ENCODE data around the gene DYNLRB2. TPM values are rescaled to one million over a fixed set of nuclear protein-coding genes. Genes with fewer than 3 reads are reported as not detected.

The DYNLRB2 gene
- total RNA-seq, 1 donor from 2014 or later, result 4.3 TPM

DNA sequence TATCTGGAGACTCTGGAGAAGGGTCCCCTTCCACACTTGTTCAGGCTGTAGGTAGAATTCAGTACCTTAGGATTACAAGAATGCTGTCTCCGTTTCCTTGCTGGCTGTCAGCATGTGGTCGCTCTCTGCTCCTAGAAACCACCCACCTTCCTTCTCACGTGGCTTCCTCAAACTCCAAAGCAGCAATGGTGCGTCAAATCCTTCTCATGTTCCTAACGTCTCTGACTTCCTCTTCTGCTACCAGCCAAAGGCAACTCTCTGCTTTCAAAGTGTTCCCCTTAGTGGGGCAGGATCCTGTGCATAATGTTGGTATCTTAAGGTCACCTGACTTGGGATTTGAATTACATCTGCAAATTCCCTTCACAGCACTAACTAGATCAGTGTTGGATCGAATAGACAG, 30.9 kb upstream of the DYNLRB2 start:
- Mint-ChIP-seq H3K36me3 (no peaks in the 10 kb centered on the region), H3K4me3 (no peak overlapping the region), H3K4me1 (ENCODE audit: unreplicated experiment) (peaks cover 4% of the 10 kb centered on the region), H3K9me3 (no peaks in the 10 kb centered on the region), H3K27ac (no peak overlapping the region), H3K27me3 (peaks cover 14% of the 10 kb centered on the region)
- DNase-seq (ENCODE audit: extremely low spot score, unreplicated experiment), result no peak
- TF ChIP-seq, protein P1, sequence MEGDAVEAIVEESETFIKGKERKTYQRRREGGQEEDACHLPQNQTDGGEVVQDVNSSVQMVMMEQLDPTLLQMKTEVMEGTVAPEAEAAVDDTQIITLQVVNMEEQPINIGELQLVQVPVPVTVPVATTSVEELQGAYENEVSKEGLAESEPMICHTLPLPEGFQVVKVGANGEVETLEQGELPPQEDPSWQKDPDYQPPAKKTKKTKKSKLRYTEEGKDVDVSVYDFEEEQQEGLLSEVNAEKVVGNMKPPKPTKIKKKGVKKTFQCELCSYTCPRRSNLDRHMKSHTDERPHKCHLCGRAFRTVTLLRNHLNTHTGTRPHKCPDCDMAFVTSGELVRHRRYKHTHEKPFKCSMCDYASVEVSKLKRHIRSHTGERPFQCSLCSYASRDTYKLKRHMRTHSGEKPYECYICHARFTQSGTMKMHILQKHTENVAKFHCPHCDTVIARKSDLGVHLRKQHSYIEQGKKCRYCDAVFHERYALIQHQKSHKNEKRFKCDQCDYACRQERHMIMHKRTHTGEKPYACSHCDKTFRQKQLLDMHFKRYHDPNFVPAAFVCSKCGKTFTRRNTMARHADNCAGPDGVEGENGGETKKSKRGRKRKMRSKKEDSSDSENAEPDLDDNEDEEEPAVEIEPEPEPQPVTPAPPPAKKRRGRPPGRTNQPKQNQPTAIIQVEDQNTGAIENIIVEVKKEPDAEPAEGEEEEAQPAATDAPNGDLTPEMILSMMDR (conservative IDR thresholded peaks at IDR 0.05), result no peak

DNA sequence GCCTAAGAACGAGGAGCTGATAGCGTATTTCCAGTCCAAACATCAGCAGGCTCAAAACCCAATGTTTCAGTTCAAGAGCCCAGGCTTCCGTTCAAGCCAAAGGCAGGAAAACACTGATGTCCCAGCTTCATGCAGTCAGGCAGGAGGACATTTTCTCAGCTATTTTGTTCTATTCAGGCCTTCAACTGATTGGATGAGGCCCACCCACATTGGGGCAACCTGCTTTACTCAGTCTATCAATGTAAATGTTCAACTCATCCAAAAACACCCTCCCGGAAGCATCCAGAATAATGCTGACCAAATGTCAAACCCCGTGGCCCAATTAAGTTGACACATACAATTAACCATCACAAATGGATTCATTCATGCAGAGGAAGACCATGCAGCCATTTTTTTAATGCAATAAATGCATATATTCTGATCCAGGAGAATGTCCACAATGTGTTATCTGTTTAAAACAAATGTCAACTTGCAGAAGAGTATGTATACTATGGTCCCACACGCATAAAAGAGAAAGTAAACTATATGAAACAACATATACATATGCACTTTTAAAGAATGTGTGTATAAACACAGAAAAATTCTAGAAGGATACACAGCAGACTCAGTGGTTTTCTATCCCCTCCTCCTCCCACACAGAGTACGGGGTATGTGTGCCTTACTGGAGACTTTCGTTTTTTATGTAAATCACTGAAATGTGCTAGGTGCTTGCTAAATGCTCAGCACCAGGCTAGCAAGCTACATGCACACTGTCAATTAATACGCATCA, 28.8 kb upstream of the DYNLRB2 start:
- Mint-ChIP-seq H3K9me3 (no peaks in the 10 kb centered on the region), H3K36me3 (no peaks in the 10 kb centered on the region), H3K4me1 (ENCODE audit: unreplicated experiment) (peaks cover 4% of the 10 kb centered on the region), H3K27me3 (peaks cover 14% of the 10 kb centered on the region), H3K27ac (no peak overlapping the region), H3K4me3 (no peak overlapping the region)
- DNase-seq (ENCODE audit: extremely low spot score, unreplicated experiment), result no peak
- TF ChIP-seq, protein P1 (conservative IDR thresholded peaks at IDR 0.05), result no peak

DNA sequence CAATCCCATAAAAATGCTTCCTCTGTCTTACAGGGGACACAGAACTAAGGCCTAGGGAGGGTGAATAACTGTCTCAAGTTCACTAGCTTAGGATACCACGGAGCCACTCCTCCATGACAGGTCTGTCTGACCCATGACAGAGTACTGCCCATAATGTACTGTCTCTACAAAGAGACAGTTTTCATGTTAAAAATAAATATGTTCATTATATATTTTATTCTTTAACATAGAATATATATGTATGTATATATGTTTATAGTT, 28.3 kb upstream of the DYNLRB2 start:
- Mint-ChIP-seq H3K4me3 (no peak overlapping the region), H3K9me3 (no peaks in the 10 kb centered on the region), H3K27me3 (peaks cover 14% of the 10 kb centered on the region), H3K4me1 (ENCODE audit: unreplicated experiment) (peaks cover 4% of the 10 kb centered on the region), H3K27ac (no peak overlapping the region), H3K36me3 (no peaks in the 10 kb centered on the region)
- DNase-seq (ENCODE audit: extremely low spot score, unreplicated experiment), result no peak
- TF ChIP-seq, protein P1 (conservative IDR thresholded peaks at IDR 0.05), result no peak

DNA sequence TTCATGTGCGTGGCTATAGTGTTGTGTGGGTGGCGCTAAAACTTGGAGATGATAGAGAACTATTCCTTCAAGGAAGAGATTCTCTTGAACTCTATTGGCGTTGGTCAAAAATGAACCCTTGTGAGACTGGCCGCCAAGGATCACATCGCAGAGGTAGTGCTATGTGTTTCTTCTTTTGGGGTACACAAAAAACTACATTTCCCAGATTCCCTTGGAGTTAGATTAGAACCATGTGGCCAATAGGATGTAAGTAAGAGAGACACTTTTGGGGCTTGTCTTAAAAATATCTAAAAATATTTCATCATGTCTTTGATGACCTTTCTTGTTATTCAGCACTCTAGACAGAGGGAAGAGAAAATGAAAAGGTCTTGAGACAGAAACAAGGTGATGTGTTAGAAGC, 25.4 kb upstream of the DYNLRB2 start:
- TF ChIP-seq, protein P1 (conservative IDR thresholded peaks at IDR 0.05), result no peak
- Mint-ChIP-seq H3K27ac (no peak overlapping the region), H3K36me3 (no peaks in the 10 kb centered on the region), H3K4me3 (no peak overlapping the region), H3K4me1 (ENCODE audit: unreplicated experiment) (peaks cover 11% of the 10 kb centered on the region), H3K9me3 (no peaks in the 10 kb centered on the region), H3K27me3 (peaks cover 13% of the 10 kb centered on the region)
- DNase-seq (ENCODE audit: extremely low spot score, unreplicated experiment), result no peak

DNA sequence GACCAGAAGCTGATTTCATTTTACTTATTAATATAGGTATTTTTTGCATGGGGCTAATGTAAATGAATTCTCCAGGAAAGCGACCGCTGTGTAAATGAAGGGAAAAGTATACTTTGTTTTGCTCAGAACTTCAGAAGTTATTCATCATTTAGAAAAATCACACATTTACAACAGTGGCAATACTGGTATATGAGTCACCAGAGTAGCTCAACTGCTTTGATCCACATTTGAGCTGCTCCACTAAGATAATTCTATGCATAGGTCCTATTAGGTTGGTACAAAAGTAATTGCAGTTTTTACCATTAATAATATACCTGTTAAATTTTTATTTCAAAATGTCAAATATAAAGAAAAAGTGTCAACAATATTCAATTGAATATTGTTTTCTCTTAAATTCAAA, 22.9 kb upstream of the DYNLRB2 start:
- H3K4me1 Mint-ChIP-seq (ENCODE audit: unreplicated experiment), result peaks cover 11% of the 10 kb centered on the region
- no peak overlapping the region for H3K27ac Mint-ChIP-seq
- no peaks in the 10 kb centered on the region for H3K9me3 Mint-ChIP-seq

More for the DNA sequence above, 22.9 kb upstream of the DYNLRB2 start:
- TF ChIP-seq, protein P1 (conservative IDR thresholded peaks at IDR 0.05), result no peak
- Mint-ChIP-seq H3K36me3 (no peaks in the 10 kb centered on the region), H3K4me3 (no peak overlapping the region), H3K27me3 (peaks cover 18% of the 10 kb centered on the region)
- no peak for DNase-seq (ENCODE audit: extremely low spot score, unreplicated experiment)

All from type B pancreatic cell (in vitro differentiated cells).